Measurements from ENCODE around the gene ADAM23. TPM values are rescaled to one million over a fixed set of nuclear protein-coding genes. Genes with fewer than 3 reads are reported as not detected.

Gene ADAM23
- total RNA-seq, 1 experiment from 2014 or later: 6.1 TPM

DNA sequence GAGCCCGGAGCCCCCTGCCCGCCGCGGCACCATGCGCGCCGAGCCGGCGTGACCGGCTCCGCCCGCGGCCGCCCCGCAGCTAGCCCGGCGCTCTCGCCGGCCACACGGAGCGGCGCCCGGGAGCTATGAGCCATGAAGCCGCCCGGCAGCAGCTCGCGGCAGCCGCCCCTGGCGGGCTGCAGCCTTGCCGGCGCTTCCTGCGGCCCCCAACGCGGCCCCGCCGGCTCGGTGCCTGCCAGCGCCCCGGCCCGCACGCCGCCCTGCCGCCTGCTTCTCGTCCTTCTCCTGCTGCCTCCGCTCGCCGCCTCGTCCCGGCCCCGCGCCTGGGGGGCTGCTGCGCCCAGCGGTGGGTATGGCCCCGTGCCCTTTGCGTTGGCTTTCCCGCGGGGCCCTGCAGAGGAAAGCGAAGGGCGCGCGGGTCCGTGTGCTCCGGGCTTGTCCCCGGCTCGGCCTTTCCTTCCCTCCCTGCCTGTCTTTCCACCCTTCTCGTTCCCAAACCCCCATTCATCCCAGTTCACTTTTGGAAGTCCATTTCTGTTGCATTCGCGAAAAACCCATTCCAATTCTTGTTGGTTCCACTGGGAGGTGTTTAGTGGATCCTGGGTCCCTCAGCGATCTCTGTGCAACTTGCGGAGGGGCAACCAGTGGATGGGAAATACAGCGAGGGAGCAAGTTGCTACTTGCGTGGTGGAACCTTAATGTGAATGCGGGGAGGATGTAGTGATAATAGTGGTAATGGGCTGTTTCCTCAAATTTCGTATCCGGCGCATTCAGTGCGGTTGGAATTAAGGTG, 599 bp downstream of the ADAM23 start:
- intact Hi-C loops (cut with micrococcal nuclease; ENCODE audit: unreplicated experiment): no loop called here
- H3K27me3 Mint-ChIP-seq (ENCODE audit: unreplicated experiment): peaks cover 31% of the 10 kb centered on the region
- TF ChIP-seq, protein P1, sequence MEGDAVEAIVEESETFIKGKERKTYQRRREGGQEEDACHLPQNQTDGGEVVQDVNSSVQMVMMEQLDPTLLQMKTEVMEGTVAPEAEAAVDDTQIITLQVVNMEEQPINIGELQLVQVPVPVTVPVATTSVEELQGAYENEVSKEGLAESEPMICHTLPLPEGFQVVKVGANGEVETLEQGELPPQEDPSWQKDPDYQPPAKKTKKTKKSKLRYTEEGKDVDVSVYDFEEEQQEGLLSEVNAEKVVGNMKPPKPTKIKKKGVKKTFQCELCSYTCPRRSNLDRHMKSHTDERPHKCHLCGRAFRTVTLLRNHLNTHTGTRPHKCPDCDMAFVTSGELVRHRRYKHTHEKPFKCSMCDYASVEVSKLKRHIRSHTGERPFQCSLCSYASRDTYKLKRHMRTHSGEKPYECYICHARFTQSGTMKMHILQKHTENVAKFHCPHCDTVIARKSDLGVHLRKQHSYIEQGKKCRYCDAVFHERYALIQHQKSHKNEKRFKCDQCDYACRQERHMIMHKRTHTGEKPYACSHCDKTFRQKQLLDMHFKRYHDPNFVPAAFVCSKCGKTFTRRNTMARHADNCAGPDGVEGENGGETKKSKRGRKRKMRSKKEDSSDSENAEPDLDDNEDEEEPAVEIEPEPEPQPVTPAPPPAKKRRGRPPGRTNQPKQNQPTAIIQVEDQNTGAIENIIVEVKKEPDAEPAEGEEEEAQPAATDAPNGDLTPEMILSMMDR (IDR thresholded peaks at IDR 0.05; ENCODE audit: unreplicated experiment): no peak
- BruUV-seq (replicated peaks): no TSS peak
- H3K27ac Mint-ChIP-seq (ENCODE audit: unreplicated experiment): peak overlapping the region; percentile 34
- CTCF ChIA-PET: no interaction called here
- peak overlapping the region; percentile 71 for H3K4me3 Mint-ChIP-seq (ENCODE audit: low read depth, unreplicated experiment)
- peak; percentile 30 for DNase-seq
- no peaks in the 10 kb centered on the region for H3K9me3 Mint-ChIP-seq (ENCODE audit: low read depth, unreplicated experiment)
- peaks cover 21% of the 10 kb centered on the region for H3K4me1 Mint-ChIP-seq (ENCODE audit: low read depth, unreplicated experiment)
- H3K36me3 Mint-ChIP-seq (ENCODE audit: insufficient read depth, unreplicated experiment): peaks cover 13% of the 10 kb centered on the region

DNA sequence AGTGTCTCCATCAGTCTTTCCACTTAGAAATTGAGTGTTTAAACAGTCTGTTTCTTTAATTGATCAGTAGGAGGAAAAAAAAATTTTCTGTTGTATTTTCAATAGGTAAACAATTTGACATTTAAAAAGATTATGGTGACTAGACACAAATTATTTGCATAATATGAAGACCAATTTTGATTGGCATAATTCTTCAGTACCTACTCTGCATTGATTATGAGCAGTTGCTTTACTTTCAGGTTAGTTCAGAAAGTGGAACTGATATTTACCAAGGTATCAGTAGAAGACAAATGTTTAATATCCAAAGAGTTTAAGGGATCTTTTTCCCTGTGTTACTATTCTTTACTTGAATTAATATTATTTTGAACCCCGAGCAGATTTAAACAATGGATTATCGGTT, 2.6 kb downstream of the ADAM23 start:
- peaks cover 31% of the 10 kb centered on the region for H3K27me3 Mint-ChIP-seq (ENCODE audit: unreplicated experiment)
- H3K36me3 Mint-ChIP-seq (ENCODE audit: insufficient read depth, unreplicated experiment): peaks cover 13% of the 10 kb centered on the region
- DNase-seq: no peak
- CTCF ChIA-PET: no interaction called here
- no TSS peak for BruUV-seq (replicated peaks)
- no peak overlapping the region for H3K4me3 Mint-ChIP-seq (ENCODE audit: low read depth, unreplicated experiment)
- no peak overlapping the region for H3K27ac Mint-ChIP-seq (ENCODE audit: unreplicated experiment)
- TF ChIP-seq, protein P1 (IDR thresholded peaks at IDR 0.05; ENCODE audit: unreplicated experiment): no peak
- intact Hi-C loops (cut with micrococcal nuclease; ENCODE audit: unreplicated experiment): no loop called here
- peaks cover 4% of the 10 kb centered on the region for H3K9me3 Mint-ChIP-seq (ENCODE audit: low read depth, unreplicated experiment)
- H3K4me1 Mint-ChIP-seq (ENCODE audit: low read depth, unreplicated experiment): peaks cover 21% of the 10 kb centered on the region

DNA sequence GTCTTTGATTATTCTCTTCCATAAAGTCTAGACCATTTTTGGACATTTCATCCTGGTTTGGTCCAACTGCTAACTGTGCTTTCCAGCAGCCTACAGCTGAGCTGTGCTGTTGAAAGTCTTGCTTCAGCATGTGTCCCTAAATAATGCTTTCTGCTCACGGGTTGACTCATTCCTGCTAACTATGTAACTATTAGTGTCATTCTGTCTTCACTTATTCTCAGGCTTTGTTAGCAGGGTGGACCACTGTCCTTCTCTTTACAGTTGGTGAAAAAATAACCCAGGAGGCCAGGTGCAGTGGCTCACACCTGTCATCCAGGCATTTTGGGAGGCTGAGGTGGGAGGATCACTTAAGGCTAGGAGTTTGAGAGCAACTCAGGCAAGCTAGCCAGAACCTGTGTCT, 8.9 kb downstream of the ADAM23 start:
- H3K9me3 Mint-ChIP-seq (ENCODE audit: low read depth, unreplicated experiment): peaks cover 4% of the 10 kb centered on the region
- H3K27me3 Mint-ChIP-seq (ENCODE audit: unreplicated experiment): no peaks in the 10 kb centered on the region
- no peak overlapping the region for H3K27ac Mint-ChIP-seq (ENCODE audit: unreplicated experiment)
- DNase-seq: no peak
- no peaks in the 10 kb centered on the region for H3K36me3 Mint-ChIP-seq (ENCODE audit: insufficient read depth, unreplicated experiment)
- BruUV-seq (replicated peaks): no TSS peak
- TF ChIP-seq, protein P1 (IDR thresholded peaks at IDR 0.05; ENCODE audit: unreplicated experiment): no peak
- intact Hi-C loops (cut with micrococcal nuclease; ENCODE audit: unreplicated experiment): no loop called here
- peaks cover 28% of the 10 kb centered on the region for H3K4me1 Mint-ChIP-seq (ENCODE audit: low read depth, unreplicated experiment)
- no peak overlapping the region for H3K4me3 Mint-ChIP-seq (ENCODE audit: low read depth, unreplicated experiment)
- CTCF ChIA-PET: no interaction called here

DNA sequence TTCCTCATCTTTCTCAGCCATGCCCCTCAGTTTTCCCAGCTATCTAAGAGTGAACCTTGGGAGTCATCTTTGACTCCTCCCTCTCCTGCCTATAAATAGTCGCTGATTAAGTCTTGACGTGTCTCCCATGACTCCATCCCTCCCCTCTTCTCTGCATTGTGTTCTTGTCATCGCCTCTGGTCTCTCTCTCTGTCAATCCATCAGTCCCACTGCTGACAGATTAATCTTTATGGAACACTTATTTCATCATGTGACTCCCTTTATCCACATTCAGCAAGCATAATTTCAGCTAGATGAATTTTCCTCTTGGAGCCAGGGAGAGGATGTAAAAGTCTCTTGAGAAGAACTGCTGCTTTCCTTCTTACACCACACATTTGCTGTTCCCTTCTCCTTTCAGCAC, 9.4 kb downstream of the ADAM23 start:
- intact Hi-C loops (cut with micrococcal nuclease; ENCODE audit: unreplicated experiment): no loop called here
- CTCF ChIA-PET: no interaction called here
- H3K27ac Mint-ChIP-seq (ENCODE audit: unreplicated experiment): no peak overlapping the region
- no peaks in the 10 kb centered on the region for H3K27me3 Mint-ChIP-seq (ENCODE audit: unreplicated experiment)
- DNase-seq: no peak
- no peaks in the 10 kb centered on the region for H3K36me3 Mint-ChIP-seq (ENCODE audit: insufficient read depth, unreplicated experiment)
- TF ChIP-seq, protein P1 (IDR thresholded peaks at IDR 0.05; ENCODE audit: unreplicated experiment): no peak
- peaks cover 4% of the 10 kb centered on the region for H3K9me3 Mint-ChIP-seq (ENCODE audit: low read depth, unreplicated experiment)
- H3K4me1 Mint-ChIP-seq (ENCODE audit: low read depth, unreplicated experiment): peaks cover 26% of the 10 kb centered on the region
- no TSS peak for BruUV-seq (replicated peaks)
- H3K4me3 Mint-ChIP-seq (ENCODE audit: low read depth, unreplicated experiment): no peak overlapping the region

Data from Calu3 (cell line).